GM10847 (cell line): ENCODE results near the gene EPGN.

Experiments used
- POLR2A ChIP-seq: IDR thresholded peaks from 2 replicates; pipeline ENCODE4 v1.6.1; 2011; ENCODE audit not compliant: insufficient read length; ENCODE audit errors: extremely low read depth

Gene EPGN

GRCh38 chr4:74362347-74362746 lies 54.1 kb downstream of the EPGN start:
- TF ChIP-seq POLR2A, result no peak

GRCh38 chr4:74364256-74364651 lies 56.0 kb downstream of the EPGN start:
- no peak for TF ChIP-seq POLR2A

GRCh38 chr4:74364652-74365491 lies 56.6 kb downstream of the EPGN start, which contains the start of gene EREG:
Gene EREG (plus strand): TSS chr4:74365145. CDS start chr4:74365309, 164 bp downstream.
- no peak for TF ChIP-seq POLR2A

- TF ChIP-seq POLR2A, result no peak
Observed at GRCh38 chr4:74365761-74366160, 57.5 kb downstream of the EPGN start.
